Large intestine (tissue), 12 donors: ENCODE data around the gene ABI2. TPM values are rescaled to one million over a fixed set of nuclear protein-coding genes. Genes with fewer than 3 reads are reported as not detected.
"Not testable (repeated sequence)": the region's sequence is repeated elsewhere in the genome, so short reads cannot be mapped to it uniquely, and the experiment has no call there.

ENCODE experiments used
- DNase-seq, 2 donors: peaks; one replicate each; pipeline versions ENCODE4 v3.0.0 to v3.0.0-alpha.2; 2013
- H3K27ac ChIP-seq: one replicate; pipeline ENCODE4 v1.5.1; 2013; ENCODE audit warnings: low read length
- H3K27me3 ChIP-seq: 2 replicates; pipeline ENCODE4 v1.6.1; 2013; ENCODE audit warnings: low read length; ENCODE audit not compliant: control insufficient read depth, insufficient read depth
- H3K36me3 ChIP-seq: 2 replicates; pipeline ENCODE4 v1.6.1; 2013; ENCODE audit warnings: low read length; ENCODE audit not compliant: control insufficient read depth, insufficient read depth
- H3K4me1 ChIP-seq: one replicate; pipeline ENCODE4 v1.6.1; 2013; ENCODE audit warnings: low read length; ENCODE audit not compliant: control insufficient read depth, insufficient read depth
- H3K4me3 ChIP-seq: one replicate; pipeline ENCODE4 v1.5.1; 2013; ENCODE audit warnings: low read length
- H3K9me3 ChIP-seq: one replicate; pipeline ENCODE4 v1.6.1; 2013; ENCODE audit warnings: mild to moderate bottlenecking, low read depth, low read length, moderate library complexity; ENCODE audit not compliant: control insufficient read depth
- WGBS: methylation state at CpG from one replicate; pipeline ENCODE4 v1.1.5; 2013; ENCODE audit warnings: low lambda C conversion rate; ENCODE audit not compliant: insufficient coverage; 5-methylcytosine and 5-hydroxymethylcytosine counted together
- long read RNA-seq, 11 donors: transcript quantifications; one replicate each; lab custom pipeline, GENCODE V29; 2026
- polyA plus RNA-seq: library from polyadenylated mRNA; unstranded; fragments of 120-200 nt; gene quantifications from one replicate; pipeline ENCODE4 v1.2.1, GENCODE V29; 2013

Gene ABI2
- 27.7 TPM for polyA plus RNA-seq
- long read RNA-seq, donor 1, full-length matches to known transcripts: 5 of 10 reads
- long read RNA-seq, donor 1, partial matches to known transcripts: 5 of 10 reads
- long read RNA-seq, donor 1, other reads (novel, unspliced or antisense): 0 of 10 reads
- long read RNA-seq, donor 2, full-length matches to known transcripts: 8 of 28 reads
- long read RNA-seq, donor 2, partial matches to known transcripts: 20 of 28 reads
- long read RNA-seq, donor 2, other reads (novel, unspliced or antisense): 0 of 28 reads
- long read RNA-seq, donor 3: 0 reads
- long read RNA-seq, donor 4, full-length matches to known transcripts: 1 of 1 reads
- long read RNA-seq, donor 4, partial matches to known transcripts: 0 of 1 reads
- long read RNA-seq, donor 4, other reads (novel, unspliced or antisense): 0 of 1 reads
- long read RNA-seq, donor 5: 0 reads
- long read RNA-seq, donor 6, full-length matches to known transcripts: 4 of 19 reads
- long read RNA-seq, donor 6, partial matches to known transcripts: 15 of 19 reads
- long read RNA-seq, donor 6, other reads (novel, unspliced or antisense): 0 of 19 reads
- long read RNA-seq, donor 7, full-length matches to known transcripts: 3 of 3 reads
- long read RNA-seq, donor 7, partial matches to known transcripts: 0 of 3 reads
- long read RNA-seq, donor 7, other reads (novel, unspliced or antisense): 0 of 3 reads
- long read RNA-seq, donor 8, partial matches to known transcripts: 5 of 9 reads
- long read RNA-seq, donor 8, other reads (novel, unspliced or antisense): 0 of 9 reads
- long read RNA-seq, donor 9, full-length matches to known transcripts: 6 of 6 reads
- long read RNA-seq, donor 9, partial matches to known transcripts: 0 of 6 reads
- long read RNA-seq, donor 9, other reads (novel, unspliced or antisense): 0 of 6 reads
- long read RNA-seq, donor 10, full-length matches to known transcripts: 3 of 3 reads
- long read RNA-seq, donor 10, partial matches to known transcripts: 0 of 3 reads
- long read RNA-seq, donor 10, other reads (novel, unspliced or antisense): 0 of 3 reads
- long read RNA-seq, donor 11, full-length matches to known transcripts: 1 of 1 reads
- long read RNA-seq, donor 11, partial matches to known transcripts: 0 of 1 reads
- long read RNA-seq, donor 11, other reads (novel, unspliced or antisense): 0 of 1 reads

DNA sequence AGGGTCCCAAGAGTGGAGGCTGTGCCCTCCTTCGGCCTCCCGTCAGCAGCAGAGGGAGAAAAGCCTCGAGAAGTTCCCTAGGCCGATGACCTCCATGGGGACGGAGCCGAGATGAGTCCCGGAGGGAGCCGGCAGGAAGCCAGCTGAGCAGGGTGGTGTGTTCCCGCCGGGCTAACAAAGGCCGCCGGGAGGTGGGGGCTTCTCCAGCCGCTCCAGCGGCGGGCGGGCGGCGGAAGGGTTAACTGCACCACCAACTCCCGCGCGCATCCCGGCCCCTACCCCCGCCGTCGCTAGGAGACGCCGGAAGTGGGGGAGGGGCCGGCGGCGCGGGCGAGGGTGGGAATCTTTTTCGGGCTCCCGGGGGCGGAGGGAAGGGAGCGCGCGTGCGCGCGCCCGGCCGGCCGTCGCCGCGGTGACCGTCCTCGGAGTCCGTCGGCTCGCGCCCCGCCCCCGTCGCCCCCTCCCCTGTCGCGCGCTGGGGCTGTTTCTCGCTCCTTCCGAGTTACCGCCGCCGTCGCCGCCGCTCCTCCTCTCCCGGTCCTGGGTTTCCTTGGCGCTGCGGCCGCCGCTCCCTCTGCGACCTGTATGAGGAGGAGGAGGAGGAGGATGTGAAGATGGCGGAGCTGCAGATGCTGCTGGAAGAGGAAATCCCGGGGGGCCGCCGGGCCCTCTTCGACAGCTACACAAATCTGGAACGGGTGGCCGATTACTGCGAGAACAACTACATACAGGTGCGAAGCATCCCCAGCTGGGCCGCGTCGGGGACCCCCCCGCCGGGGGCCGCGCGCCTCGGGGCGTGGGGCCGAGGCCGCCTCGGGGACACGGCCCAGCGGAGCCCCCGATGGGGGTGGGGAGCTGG is at the start of gene ABI2:
TSS of gene ABI2 (plus strand) at position 494 of the 859 bp plus-strand sequence. CDS start at position 615, 121 bp downstream.
- DNase-seq: peak; percentile 64 to 87
- WGBS: no CpG with 5 or more reads among the region's 98 CpGs
- no peaks in the 10 kb centered on the region for H3K36me3 ChIP-seq
- peak within 1 kb of the TSS; percentile 81 for H3K27ac ChIP-seq
- H3K27me3 ChIP-seq: no peaks in the 10 kb centered on the region
- no peaks in the 10 kb centered on the region for H3K9me3 ChIP-seq
- peaks cover 2% of the 10 kb centered on the region for H3K4me1 ChIP-seq
- peak within 1 kb of the TSS; percentile 98 for H3K4me3 ChIP-seq

DNA sequence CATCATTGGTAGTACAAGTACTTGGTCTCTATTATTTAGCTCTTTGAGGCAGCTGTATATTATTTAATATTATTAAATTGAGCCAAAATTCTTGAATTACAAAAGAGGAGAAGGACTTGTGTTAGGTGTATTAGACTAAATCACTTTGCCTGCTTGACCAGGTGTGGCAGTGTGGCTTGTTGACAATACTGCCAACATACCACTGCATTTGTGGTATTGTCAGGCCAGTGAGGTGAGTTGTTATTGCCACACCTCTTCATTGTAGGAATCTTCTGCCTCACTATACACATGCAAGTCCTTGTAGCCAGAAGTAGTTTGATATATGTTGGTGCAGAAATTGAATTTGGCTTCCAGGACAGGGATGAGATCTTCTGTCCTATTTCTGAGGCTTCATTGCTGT is 48.9 kb upstream of the ABI2 start:
- Histone ChIP-seq H3K9me3 (no peaks in the 10 kb centered on the region), H3K4me3 (no peak overlapping the region), H3K27me3 (no peaks in the 10 kb centered on the region), H3K36me3 (peaks cover 57% of the 10 kb centered on the region), H3K4me1 (no peaks in the 10 kb centered on the region), H3K27ac (no peak overlapping the region)
- DNase-seq: no peak

DNA sequence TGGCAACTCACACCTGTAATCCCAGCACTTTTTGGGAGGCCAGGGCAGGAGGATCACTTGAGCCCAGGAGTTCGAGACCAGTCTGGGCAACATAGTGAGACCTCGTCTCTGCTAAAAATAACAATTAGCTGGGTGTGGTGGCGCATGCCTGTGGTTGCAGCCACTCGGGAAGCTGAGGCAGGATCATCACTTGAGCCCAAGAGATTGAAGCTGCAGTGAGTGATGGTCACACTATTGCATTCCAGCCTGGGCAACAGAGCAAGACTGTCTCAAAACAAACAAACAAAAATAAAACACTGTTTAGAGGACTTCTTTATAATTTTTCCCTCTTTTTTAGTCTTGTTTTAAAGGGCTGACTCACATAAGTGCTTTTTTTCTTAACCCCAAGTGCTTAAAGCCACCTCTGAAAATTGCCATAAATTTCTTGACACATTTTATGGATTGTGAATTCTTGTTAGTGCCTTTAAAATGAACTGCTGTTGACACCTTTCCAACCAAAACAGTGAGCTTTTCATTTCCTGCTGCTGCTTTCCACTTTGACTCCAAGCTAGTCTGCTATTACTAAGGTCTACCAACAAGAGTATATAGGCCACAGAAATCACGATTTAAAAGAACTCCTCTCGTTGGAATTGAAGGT is 47.6 kb upstream of the ABI2 start:
- Histone ChIP-seq H3K27me3 (no peaks in the 10 kb centered on the region), H3K4me1 (no peaks in the 10 kb centered on the region), H3K36me3 (peaks cover 56% of the 10 kb centered on the region), H3K9me3 (no peaks in the 10 kb centered on the region), H3K4me3 (no peak overlapping the region), H3K27ac (no peak overlapping the region)
- no peak for DNase-seq
- no CpG with 5 or more reads among the region's 6 CpGs for WGBS

DNA sequence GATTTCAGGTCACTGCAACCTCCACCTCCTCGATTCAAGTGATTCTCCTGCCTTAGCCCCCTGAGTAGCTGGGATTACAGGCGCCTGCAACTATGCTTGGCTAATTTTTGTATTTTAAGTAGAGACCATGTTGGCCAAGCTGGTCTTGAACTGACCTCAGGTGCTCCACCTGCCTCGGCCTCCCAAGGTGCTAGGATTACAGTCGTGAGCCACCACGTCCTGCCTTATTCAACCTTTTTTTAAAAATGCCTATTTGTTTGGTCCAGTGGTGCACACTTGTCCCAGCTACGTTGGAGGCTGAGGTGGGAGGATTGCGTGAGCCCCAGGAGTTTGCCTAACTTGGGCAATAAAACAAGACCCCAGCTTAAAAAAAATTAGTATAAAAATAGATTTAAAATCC is 46.1 kb upstream of the ABI2 start:
- Histone ChIP-seq H3K27ac (no peak overlapping the region), H3K4me1 (no peaks in the 10 kb centered on the region), H3K27me3 (no peaks in the 10 kb centered on the region), H3K9me3 (no peaks in the 10 kb centered on the region), H3K36me3 (peaks cover 60% of the 10 kb centered on the region), H3K4me3 (no peak overlapping the region)
- 100% methylated on average over 1 of the region's 7 CpGs for WGBS
- no peak for DNase-seq

DNA sequence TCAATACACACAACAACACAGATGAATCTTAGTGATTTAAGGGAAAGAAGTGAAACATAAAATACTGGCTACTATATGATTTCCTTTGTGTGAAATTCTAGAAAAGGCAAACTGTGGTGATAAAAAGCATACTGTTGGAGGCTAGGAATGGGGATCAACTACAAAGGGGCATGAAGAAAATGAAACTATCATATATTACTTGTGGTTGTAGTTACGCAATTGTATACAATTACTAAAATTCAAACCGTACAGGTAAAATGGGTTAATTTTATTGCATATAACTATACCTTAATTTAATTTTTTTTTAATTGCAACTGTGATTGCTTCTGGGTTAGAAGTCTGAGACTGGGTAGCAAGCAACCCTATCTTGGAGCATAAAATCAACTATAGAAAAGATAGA is 41.7 kb upstream of the ABI2 start:
- Histone ChIP-seq H3K9me3 (no peaks in the 10 kb centered on the region), H3K4me1 (no peaks in the 10 kb centered on the region), H3K27ac (no peak overlapping the region), H3K27me3 (no peaks in the 10 kb centered on the region), H3K4me3 (no peak overlapping the region), H3K36me3 (peaks cover 46% of the 10 kb centered on the region)
- no peak for DNase-seq
- WGBS: 100% methylated on average over 1 of the region's 2 CpGs

DNA sequence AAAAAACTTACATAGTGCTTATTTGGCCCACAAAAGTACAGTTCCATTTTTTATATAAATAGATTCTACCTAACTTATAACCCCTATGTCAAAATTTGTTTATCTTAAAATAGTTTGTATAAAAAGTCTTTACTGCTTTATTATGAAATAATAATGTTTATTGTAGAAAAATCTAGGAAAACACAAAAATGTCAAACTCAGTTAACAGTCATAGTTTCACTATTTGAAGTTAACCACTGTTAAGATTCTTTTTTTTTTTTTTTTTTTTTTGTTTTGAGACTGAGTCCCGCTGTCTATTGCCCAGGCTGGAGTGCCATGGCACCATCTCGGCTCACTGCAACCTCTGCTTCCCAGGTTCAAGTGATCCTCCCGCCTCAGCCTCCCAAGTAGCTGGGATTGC is 26.5 kb upstream of the ABI2 start:
- peaks cover 10% of the 10 kb centered on the region for H3K36me3 ChIP-seq
- WGBS: no CpG with 5 or more reads among the region's 3 CpGs
- no peak for DNase-seq
- H3K27me3 ChIP-seq: no peaks in the 10 kb centered on the region
- H3K4me3 ChIP-seq: no peak overlapping the region
- no peaks in the 10 kb centered on the region for H3K9me3 ChIP-seq
- no peak overlapping the region for H3K27ac ChIP-seq
- H3K4me1 ChIP-seq: no peaks in the 10 kb centered on the region

DNA sequence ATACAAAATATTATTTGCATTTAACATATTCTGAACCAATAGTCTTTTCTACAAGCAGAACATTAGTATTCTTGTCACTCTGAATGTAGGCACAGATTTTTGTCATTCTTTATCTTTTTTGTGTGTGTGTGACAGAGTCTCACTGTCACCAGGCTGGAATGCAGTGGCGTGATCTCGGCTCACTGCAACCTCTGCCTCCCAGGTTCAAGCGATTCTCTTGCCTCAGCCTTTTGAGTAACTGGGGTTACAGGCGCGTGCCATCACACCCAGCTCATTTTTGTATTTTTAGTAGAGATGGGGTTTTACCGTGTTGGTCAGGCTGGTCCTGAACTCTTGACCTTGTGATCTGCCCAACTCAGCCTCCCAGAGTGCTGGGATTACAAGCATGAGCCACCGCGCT is 25.6 kb upstream of the ABI2 start:
- not testable (repeated sequence) for H3K27me3 ChIP-seq, H3K9me3 ChIP-seq, H3K4me3 ChIP-seq, H3K27ac ChIP-seq, DNase-seq, H3K4me1 ChIP-seq
- H3K36me3 ChIP-seq: peaks cover 12% of the 10 kb centered on the region
- WGBS: 83% methylated on average over 1 of the region's 8 CpGs

DNA sequence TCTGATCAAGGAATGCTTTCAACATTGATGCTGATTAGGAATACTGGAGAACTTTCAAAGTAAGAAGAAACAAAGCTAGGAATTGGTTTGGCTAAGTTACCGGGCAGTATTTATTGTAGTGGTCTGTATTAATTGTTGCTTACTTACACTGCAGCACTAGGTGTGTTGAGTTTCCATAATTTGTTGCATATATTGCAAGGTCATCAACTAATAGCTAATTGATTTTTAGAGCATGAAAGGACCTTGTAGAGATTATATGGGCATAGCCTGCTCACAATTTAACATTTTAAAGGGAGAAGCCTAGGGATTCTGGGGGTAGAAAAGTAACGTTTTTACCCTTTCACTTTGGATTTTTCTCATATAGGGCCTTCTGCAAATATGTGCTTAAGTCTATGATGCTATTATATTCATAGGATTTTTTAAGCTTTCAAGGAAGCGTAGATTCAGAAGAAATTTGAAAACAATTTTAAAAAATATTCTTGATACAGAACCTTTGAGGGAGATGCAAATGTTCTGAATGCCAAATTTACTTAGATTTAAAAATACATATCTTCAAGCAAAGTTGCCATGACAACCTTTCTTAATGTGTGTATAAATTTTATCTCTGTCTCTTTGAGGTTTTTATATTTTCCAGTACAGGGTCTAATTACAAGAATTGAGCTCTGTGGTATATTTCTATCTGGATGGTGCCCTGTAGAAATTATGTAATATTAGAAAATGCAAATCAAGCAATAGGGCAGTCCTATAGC is 17.3 kb upstream of the ABI2 start:
- H3K27me3 ChIP-seq: no peaks in the 10 kb centered on the region
- no peak overlapping the region for H3K27ac ChIP-seq
- WGBS: 94% methylated on average over 2 of the region's 3 CpGs
- H3K4me1 ChIP-seq: no peaks in the 10 kb centered on the region
- H3K9me3 ChIP-seq: no peaks in the 10 kb centered on the region
- DNase-seq: no peak
- H3K4me3 ChIP-seq: no peak overlapping the region
- H3K36me3 ChIP-seq: peaks cover 5% of the 10 kb centered on the region

DNA sequence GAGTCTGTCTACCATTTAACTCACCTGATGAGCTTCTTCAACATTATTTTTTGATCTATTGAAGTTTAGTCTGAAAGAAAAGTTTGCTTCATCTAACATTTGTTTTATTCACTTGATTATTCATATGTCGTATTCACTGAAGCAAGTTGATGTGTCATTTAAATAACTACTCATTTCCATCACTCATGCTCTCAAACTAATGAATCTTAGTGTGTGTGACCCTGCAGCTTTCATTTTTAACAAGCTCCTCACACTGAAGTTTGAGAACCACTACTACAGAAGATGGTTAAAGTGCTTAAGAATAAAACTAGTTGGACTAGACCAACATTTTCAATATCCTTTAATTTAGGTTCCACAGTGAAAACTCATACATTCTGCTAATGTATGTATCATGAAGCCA is 1.8 kb upstream of the ABI2 start:
- H3K36me3 ChIP-seq: no peaks in the 10 kb centered on the region
- no peak for DNase-seq
- H3K4me3 ChIP-seq: no peak overlapping the region
- peaks cover 2% of the 10 kb centered on the region for H3K4me1 ChIP-seq
- no peaks in the 10 kb centered on the region for H3K9me3 ChIP-seq
- no peaks in the 10 kb centered on the region for H3K27me3 ChIP-seq
- WGBS: 100% methylated on average over 1 of the region's 1 CpG
- no peak overlapping the region for H3K27ac ChIP-seq
